Parathyroid adenoma (tissue), 2 donors: ENCODE measurements around the gene MOGAT1.

Source experiments
- H2AFZ ChIP-seq: fragments of 300-600 bp; sonication (generic); one replicate; pipeline ENCODE4 v1.7.0; 2017; ENCODE audit warnings: antibody characterized with exemption, mild to moderate bottlenecking
- H3K27ac ChIP-seq: fragments of 300-600 bp; sonication (generic); one replicate; pipeline ENCODE4 v1.7.0; 2017
- H3K27me3 ChIP-seq: fragments of 300-600 bp; sonication (generic); one replicate; pipeline ENCODE4 v1.7.0; 2017; ENCODE audit warnings: low read length; ENCODE audit not compliant: control insufficient read depth, insufficient read depth
- H3K36me3 ChIP-seq: fragments of 300-600 bp; sonication (generic); one replicate; pipeline ENCODE4 v1.7.0; 2017; ENCODE audit warnings: low read length; ENCODE audit not compliant: control insufficient read depth, insufficient read depth
- H3K4me1 ChIP-seq: fragments of 300-600 bp; sonication (generic); one replicate; pipeline ENCODE4 v1.7.0; 2017; ENCODE audit warnings: control low read depth
- H3K4me2 ChIP-seq: fragments of 300-600 bp; sonication (generic); one replicate; pipeline ENCODE4 v1.7.0; 2017; ENCODE audit warnings: low read length
- H3K4me3 ChIP-seq: fragments of 300-600 bp; sonication (generic); one replicate; pipeline ENCODE4 v1.7.0; 2017; ENCODE audit warnings: low read depth, low read length
- H3K79me2 ChIP-seq: fragments of 300-600 bp; sonication (generic); one replicate; pipeline ENCODE4 v1.7.0; 2017; ENCODE audit warnings: control low read depth
- H3K9ac ChIP-seq: fragments of 300-600 bp; sonication (generic); one replicate; pipeline ENCODE4 v1.7.0; 2017; ENCODE audit warnings: mild to moderate bottlenecking
- H3K9me3 ChIP-seq: fragments of 300-600 bp; sonication (generic); one replicate; pipeline ENCODE4 v1.7.0; 2017; ENCODE audit warnings: low read length; ENCODE audit not compliant: control insufficient read depth
- TF ChIP-seq, protein P1 (sequence below): fragments of 300-600 bp; sonication (generic); IDR thresholded peaks from one replicate; pipeline ENCODE4 v1.7.0; 2017; ENCODE audit warnings: antibody characterized with exemption, mild to moderate bottlenecking
- donor health status: primary hyperparathyroidism.

Gene MOGAT1

GRCh38 chr2:222756951-222757650 is 85.6 kb downstream of the MOGAT1 start:
- H3K4me2 ChIP-seq: no peak overlapping the region
- H3K27me3 ChIP-seq: no peaks in the 10 kb centered on the region
- TF ChIP-seq, protein P1, sequence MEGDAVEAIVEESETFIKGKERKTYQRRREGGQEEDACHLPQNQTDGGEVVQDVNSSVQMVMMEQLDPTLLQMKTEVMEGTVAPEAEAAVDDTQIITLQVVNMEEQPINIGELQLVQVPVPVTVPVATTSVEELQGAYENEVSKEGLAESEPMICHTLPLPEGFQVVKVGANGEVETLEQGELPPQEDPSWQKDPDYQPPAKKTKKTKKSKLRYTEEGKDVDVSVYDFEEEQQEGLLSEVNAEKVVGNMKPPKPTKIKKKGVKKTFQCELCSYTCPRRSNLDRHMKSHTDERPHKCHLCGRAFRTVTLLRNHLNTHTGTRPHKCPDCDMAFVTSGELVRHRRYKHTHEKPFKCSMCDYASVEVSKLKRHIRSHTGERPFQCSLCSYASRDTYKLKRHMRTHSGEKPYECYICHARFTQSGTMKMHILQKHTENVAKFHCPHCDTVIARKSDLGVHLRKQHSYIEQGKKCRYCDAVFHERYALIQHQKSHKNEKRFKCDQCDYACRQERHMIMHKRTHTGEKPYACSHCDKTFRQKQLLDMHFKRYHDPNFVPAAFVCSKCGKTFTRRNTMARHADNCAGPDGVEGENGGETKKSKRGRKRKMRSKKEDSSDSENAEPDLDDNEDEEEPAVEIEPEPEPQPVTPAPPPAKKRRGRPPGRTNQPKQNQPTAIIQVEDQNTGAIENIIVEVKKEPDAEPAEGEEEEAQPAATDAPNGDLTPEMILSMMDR: no peak
- H3K4me1 ChIP-seq: peaks cover 21% of the 10 kb centered on the region
- H3K9me3 ChIP-seq: no peaks in the 10 kb centered on the region
- H3K27ac ChIP-seq: no peak overlapping the region
- no peaks in the 10 kb centered on the region for H3K36me3 ChIP-seq
- H3K4me3 ChIP-seq: no peak overlapping the region
- no peaks in the 10 kb centered on the region for H3K79me2 ChIP-seq
- H2AFZ ChIP-seq: no peak overlapping the region
- no peak overlapping the region for H3K9ac ChIP-seq
